HT-29 (cell line): Measurements from ENCODE around the gene CLNS1A. TPM values are rescaled to one million over a fixed set of nuclear protein-coding genes. Genes with fewer than 3 reads are reported as not detected.
A peak's percentile ranks its signal among the peaks of the same experiment; 100 is the strongest.
"Not testable (repeated sequence)": the region's sequence is repeated elsewhere in the genome, so short reads cannot be mapped to it uniquely, and the experiment has no call there.

Experiments used
- DNase-seq: peaks from one replicate; pipeline ENCODE4 v3.0.0-alpha.2; 2015; ENCODE audit warnings: low spot score
- total RNA-seq: library from RNA; depleted of rRNA; stranded (reverse); fragments of >200 nt; shearing (Covaris generic); gene quantifications from 2 replicates; pipeline ENCODE4 v1.2.3, GENCODE V29; 2014; rRNA removed

CLNS1A gene
- 213 and 236 TPM in 2 replicates for total RNA-seq

DNA sequence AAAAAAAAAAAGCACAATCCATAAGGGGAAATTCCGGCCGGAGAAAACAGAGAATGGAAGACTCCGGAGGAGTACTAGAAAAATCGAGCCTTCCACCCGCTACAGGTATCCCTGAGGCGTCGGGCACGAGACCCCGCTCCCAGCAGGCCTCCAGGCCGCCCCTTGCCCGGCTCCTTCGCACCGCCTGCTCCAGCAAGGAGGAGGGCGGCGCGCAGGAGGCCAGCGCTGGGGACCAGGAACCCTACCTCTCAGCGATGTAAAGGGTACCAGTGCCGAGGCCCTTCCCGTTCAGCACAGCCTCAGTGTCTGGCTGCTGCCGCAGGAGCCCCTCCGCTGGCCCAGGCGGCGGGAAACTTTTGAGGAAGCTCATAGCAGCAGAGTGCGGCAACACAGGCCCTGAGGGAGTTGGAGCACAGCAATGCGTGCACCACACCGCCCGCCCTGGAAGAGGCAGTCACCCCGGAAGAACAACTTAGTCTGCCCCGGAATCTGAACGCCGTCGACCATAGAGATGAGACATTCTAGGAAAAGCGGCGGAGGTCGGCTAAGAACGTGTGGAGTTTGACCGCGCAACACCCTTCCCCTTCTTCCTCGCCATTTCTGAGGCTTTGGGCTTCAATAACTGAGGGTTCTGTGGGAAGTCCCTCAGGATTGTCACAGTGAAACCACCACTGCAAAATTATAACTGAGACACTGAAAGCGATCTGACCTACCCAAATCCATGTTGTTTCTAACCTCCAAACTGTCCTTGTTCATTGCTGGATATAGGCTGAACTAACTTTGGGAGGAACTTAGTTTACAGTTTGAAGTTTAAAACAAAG, at the start of gene CLNS1A:
Gene CLNS1A (minus strand): TSS at position 450 of the 821 bp plus-strand sequence. CDS start 80 bp downstream, at position 370.
- peak; percentile 94 for DNase-seq

DNA sequence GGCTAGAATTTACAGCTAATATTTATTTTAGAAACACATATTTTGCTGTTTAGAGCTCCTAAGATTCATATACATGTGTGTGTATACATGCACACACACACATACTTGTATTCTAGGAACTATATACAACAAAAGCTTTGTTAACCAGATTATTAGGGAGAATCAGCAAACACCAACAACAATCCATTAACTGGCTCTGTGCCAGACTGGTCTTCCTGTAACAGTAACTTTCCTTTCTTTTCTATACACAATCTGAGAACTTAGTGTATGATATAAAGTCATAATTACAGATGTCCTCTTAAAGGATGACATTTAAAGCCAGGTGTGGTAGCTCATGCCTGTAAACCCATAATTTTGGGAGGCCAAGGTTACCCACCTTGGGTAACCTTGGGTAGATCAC, 49.5 kb upstream of the CLNS1A start:
- DNase-seq, result no peak

- no peak for DNase-seq
Observed at GRCh38 chr11:77677138-77677537, 39.5 kb upstream of the CLNS1A start.

DNA sequence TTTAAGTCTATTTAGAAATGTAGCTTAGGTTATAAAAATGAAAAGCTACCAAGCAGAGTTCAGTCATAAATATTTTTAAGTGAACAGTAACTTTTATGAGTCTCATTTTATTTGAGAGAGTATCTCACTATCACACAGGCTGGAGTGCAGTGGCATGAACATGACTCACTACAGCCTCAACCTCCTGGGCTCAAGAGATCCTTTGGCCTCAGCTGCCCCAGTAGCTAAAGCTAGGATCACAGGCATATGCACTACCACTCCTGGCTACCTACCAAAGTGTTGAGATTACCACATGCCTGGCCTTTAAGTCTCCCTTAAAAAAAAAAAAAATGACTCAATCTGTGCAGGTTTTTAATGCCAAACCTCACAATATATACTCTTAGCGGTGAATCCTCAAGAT, 34.7 kb upstream of the CLNS1A start:
- no peak for DNase-seq

GRCh38 chr11:77669848-77670511, 32.4 kb upstream of the CLNS1A start:
- no peak for DNase-seq

DNA sequence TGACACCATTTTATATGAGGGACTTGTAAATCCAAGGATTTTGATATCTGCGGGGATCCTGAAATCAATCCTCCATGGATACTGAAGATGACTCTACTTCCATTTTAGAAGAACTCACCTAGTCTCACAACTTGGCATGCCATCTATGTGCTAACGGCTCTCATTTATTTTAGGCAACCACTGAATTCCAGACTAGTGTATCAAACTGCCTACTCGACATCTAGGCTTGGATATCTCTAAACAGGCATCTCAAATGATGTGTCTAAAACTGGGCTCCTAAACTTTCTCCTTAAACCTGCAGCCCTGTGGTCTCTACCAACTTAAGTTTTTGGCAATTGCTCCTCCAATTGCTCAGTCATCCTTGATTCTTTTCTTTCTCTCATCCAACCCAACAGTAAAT, 31.2 kb upstream of the CLNS1A start:
- DNase-seq, result no peak

DNA sequence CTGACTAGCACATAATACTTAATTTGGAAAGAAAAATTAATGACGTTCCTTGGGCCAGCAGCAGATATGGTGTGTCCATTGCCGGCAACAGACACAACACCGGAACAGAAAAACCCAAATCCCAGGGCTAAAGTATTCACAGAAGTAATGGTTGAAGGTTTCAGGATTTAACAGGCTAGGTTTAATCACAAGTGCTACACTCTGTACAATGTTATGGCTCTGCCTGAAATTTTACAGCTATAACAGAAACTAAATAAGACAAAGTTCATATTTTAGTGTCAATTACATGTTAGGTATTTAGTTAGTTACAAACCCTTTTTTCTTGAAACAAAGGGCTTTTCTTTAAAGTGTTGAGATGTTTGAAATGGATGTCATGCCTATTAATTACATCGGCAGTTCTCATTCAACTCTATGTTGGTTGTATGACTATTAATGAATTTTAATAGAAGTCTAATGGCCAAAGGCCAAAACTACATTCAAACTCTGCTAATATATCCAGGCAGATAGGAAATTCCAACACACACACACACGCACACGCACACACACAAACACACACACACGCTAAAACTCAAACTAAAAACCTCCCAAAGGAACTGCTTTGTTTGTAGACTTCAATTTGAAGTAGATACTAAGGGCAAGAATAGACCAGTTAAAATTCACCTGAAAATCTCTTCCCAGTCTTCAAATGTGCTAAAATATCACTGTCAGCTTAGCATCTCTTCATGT, 27.8 kb upstream of the CLNS1A start:
- DNase-seq, result no peak

DNA sequence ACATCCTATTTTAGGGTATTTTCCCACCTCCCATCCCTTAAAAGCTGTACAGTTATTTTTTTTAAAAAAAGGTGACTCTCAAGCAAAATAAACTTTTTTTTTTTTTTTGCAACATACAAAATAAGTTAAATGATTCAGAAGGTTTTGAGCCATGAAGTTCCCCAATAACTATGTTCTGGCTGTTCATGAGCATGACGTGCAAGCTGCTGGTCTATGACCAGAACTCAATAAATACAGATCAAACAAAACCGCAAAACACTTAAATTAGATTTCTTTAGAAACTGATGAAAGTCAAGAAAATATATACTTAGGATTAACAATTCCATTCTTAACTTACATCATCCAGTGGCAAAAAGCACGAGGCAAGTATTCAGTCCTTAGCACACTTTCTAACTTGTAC, 24.1 kb upstream of the CLNS1A start:
- DNase-seq, result no peak

- no peak for DNase-seq
Observed at GRCh38 chr11:77660947-77661346, 23.4 kb upstream of the CLNS1A start.

- no peak for DNase-seq
Observed at GRCh38 chr11:77658213-77659013, 20.8 kb upstream of the CLNS1A start.

- no peak for DNase-seq
Observed at GRCh38 chr11:77656362-77656761, 18.8 kb upstream of the CLNS1A start.

GRCh38 chr11:77654770-77655434, 17.3 kb upstream of the CLNS1A start:
- no peak for DNase-seq

GRCh38 chr11:77650123-77650522, 12.5 kb upstream of the CLNS1A start:
- DNase-seq, result no peak

- no peak for DNase-seq
Observed at GRCh38 chr11:77647654-77648305, 10.2 kb upstream of the CLNS1A start.

GRCh38 chr11:77644887-77645286, 7.3 kb upstream of the CLNS1A start:
- no peak for DNase-seq

GRCh38 chr11:77642228-77642627, 4.6 kb upstream of the CLNS1A start:
- DNase-seq, result no peak

DNA sequence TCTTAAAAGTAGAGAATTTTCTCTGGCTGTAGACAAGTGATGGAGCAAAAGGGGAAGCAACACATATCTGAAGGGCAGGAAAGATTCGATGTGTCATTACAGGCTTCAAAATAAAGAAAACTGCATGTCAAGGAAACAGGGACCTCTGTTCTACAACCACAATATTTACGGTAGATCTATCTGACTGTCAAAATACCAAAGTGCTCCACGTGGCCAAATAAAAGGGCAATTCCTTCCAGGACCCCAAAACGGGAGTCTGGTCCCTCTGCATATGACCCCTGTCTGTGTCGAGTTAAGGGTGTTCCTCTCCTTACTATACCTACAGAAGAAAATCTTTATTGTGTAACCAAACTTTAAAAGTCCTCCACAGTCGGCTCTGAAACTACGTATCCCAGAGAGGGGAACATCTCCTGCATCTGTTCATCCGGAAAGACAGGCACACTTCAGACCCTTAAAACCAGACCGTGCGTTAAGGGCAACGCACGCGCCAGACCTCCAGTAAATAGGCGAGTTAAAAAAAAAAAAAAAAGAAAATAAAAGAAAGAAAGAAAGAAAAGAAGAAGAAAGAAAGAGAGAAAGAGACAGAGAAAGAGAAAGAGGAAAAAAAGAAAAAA, 756 bp downstream of the CLNS1A start:
- DNase-seq, result peak; percentile 23

- not testable (repeated sequence) for DNase-seq
Observed at GRCh38 chr11:77633926-77634325, 3.7 kb downstream of the CLNS1A start.

GRCh38 chr11:77630157-77630710, 7.4 kb downstream of the CLNS1A start:
- no peak for DNase-seq
